CD4-positive, alpha-beta T cell treated with Interferon alpha-2 for 1 hour (primary cell): ENCODE results near the gene TUBB4B.

Experiments
- DNase-seq, 2 donors: peaks; one replicate each; pipeline ENCODE4 v3.0.0-alpha.2; 2020 to 2022

Gene TUBB4B

DNA sequence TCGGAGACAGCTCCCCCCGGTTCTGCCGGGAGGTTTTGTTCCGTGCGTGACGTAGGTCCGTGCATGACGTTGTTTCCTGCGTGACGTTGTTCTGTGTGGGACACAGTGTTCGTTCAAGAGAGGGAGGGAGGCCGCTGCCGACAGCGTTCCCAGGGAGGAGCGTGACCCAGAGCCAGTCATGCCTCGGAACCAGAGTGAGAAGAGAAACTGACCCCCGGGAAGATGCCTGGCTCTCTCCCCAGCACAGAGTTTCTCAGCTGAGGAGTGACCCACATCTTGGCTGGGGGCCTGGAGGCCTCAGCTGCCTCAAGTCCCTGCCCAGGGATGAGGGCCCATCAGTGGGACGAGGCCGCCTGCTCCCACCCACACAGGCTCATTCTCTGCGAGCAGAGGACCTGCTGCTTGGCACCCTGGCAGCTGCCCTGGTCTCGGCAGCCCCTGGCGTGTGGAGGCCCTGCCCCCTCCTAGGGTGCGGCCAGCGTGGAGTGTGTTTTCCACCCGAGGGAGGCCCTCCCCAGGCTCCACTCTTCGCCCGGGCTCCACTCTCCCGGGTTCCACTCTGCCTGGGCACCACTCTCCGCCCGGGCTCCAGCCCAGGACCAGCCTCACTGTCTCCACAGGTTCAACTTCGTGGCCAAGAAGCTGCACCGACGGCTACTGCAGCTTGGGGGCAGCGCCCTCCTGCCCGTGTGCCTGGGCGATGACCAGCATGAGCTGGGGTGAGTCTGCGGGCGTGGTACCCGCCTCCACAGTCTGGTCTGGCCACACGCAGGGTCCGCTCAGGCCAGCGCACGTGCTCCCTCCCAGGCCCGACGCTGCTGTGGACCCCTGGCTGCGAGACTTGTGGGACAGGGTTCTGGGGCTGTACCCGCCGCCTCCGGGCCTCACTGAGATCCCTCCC lies 27.7 kb upstream of the TUBB4B start:
- no peak for DNase-seq

DNA sequence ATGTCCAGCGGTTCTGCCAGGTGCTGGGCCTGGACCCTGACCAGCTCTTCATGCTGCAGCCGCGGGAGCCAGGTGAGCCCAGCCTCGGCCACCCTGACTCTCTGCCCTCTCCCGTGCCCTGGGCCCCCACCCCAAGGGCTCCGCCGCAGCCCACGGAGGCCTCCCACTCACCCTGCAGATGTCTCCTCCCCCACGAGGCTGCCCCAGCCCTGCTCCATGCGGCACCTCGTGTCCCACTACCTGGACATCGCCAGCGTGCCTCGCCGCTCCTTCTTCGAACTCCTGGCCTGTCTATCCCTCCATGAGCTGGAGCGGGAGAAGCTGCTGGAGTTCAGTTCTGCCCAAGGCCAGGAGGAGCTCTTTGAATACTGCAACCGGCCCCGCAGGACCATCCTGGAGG lies 26.5 kb upstream of the TUBB4B start:
- DNase-seq = no peak

DNA sequence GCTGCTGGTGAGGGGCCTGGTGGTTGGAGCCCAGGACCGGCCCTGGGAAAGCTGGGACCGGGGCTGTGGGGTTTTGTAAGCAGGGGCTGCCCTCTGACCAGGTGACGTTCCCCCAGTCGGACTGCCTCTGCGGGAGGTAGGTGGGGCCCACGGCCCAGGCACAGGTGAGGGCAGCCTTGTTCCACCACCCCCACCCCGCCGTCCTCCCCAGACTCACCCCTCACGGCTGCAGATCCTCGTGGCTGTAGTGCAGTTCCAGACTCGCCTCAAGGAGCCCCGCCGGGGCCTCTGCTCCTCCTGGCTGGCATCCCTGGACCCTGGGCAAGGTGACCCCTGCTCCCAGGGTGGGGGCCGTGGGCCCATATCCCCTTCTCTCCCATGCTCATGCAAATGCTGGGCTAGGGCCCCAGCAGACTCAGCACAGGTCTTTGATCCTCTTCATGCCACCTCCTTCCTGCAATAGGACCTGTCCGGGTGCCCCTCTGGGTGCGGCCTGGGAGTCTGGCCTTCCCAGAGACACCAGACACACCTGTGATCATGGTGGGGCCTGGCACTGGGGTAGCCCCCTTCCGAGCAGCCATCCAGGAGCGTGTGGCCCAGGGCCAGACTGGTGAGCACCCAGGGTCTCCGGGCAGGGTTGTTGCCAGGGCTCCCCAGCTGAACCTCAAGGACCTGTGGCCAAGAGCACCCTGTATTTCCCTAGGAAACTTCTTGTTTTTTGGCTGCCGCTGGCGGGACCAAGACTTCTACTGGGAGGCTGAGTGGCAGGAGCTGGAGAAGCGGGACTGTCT lies 25.7 kb upstream of the TUBB4B start:
- DNase-seq = no peak

DNA sequence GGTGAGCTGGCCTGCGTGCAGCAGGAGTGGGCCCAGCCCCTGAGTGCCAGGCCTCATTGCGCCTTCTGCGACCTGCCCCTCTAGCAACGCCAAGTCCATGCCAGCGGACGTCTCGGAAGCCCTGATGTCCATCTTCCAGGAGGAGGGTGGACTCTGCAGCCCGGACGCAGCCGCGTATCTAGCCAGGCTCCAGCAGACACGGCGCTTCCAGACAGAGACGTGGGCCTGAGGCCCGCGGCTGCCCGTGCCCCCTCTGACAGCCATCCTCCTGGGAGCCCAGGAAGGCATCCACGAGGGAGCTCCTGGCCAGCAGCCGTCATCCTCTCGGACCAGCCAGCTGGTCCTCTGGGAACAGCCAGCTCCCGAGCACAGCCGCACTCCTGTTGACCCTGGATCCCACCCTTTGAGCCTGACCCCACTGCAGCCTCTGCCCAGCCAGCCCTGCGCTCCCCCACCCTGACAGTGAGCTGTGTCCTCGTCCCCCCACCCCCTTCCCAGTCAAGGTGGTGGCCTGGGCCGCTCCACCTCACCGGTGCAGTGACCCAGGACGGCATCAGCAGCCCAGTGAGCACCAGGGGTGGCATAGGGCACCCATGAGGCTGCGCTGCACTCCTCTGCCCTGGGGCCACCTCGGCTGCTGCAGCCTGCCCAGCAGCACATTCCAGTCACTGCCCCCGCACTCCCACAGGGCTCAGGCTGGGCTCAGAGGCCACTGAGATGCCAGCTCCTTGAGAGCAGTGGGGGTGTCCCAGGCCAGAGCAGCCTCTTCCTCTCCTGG lies 24.7 kb upstream of the TUBB4B start:
- no peak for DNase-seq

DNA sequence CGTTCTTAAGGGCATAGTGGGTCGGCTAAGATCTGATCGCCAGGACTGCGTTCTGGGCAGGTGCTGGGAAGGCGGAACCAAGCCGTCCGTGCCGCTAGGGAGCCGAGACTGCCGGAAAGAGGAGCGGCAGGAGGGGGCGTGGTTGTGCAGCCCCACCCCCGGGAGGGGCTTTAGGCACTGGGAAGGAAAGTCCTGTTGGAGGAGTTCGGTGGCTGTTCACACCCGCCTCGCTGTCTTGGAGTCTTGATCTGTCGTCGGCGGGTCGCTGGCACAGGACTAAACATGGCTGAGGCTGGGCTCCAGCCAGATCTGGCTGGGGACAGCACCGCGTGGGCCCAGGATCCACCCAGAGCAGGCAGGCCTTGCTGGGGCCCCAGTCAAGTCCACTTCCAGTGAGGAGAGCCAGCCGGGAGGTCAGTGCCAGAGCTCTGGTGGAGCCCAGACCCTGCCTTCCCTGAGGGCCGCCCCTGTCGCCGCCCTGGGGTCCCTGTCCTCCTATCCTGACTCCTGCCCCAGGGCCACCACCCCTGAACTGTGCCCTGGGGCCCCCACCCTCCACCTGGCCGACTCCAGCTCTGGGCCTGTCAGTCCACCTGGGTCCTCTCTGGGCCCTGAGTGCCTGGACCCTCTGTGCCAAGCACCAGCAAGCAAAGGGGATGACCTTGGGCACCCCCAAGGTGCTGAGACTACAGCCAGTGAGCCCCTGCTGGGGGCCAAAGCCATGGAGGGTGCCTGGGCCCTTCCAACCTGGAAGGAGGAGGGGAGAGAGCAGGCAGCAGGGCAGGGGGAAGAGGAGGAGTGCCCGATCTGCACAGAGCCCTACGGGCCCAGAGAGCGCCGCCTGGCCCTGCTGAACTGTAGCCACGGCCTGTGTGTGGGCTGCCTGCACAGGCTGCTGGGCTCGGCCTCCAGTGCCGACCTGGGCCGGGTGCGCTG lies 23.5 kb upstream of the TUBB4B start:
- no peak for DNase-seq

DNA sequence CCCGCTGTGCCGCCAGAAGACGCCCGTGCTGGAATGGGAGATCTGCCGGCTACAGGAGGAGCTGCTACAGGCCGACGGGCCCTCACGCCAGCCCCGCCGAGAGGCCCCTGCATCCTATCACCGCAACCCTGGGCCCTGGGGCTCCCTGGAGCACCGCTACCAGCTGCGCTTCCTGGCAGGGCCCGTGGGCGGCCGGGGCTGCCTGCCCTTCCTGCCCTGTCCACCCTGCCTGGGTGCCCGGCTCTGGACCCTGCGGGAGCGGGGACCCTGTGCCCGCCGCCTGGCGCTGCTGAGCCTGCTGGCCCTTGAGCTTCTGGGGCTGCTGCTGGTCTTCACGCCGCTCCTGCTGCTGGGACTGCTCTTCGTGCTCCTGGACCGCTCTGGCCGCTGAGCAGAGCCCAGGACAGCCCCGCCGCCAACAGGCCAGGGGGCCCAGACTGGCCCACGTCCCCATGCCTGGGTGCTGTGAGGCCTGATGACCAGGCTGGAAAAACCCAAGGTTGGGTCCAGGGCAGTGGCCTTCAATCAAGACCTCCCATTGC lies 22.8 kb upstream of the TUBB4B start:
- no peak for DNase-seq

DNA sequence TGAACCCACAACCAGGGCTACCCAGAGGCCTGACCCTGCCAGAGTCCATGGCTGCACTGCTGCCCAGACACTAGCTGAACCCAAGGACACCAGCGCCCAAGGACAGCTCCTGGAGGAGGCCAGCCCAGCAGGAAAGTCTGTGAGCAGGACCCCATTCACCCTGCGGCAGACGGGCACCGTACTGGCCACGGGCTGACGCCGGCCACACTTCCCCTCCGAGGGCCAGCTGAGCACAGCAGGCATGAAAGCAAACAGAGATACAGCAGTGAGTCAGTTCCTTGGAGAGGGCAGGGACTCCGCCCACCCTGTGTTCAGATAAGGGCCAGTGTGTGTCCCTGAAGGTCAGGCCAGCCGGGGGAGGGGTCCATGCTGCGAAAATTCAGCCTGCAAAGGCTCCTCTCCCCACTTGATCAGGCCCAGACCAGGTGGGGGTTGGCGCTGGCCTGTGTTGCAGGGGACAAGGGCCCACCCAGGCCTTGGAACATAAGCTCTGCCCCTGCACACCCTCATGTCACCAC lies 22.3 kb upstream of the TUBB4B start:
- DNase-seq = no peak

DNA sequence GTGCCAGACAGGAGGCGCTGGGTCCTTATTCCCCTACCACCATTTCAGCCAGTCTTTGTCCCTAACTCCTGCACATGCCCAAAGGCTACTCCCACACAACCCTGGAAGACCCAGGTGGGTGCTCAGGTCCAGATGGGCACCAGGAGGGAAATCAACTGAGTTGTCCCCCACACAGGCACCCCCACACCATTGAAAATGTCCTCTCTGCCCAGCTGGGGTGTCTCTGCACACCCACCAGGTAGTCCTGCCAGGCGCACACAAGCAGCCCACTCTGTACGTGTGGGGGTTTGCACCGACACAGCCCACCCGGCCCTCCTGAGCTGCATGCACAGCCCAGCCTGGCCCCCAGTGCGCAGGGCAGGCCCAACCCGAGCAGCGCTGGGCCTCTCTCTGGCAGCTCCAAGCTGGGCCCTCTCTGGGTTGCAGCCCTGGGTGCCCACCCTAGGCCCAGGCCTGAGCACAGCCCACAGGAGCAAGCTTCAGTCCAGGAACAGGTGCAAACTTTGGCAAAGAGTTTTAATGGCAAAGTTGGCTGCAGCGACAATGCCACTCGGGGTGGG lies 21.2 kb upstream of the TUBB4B start:
- no peak for DNase-seq

DNA sequence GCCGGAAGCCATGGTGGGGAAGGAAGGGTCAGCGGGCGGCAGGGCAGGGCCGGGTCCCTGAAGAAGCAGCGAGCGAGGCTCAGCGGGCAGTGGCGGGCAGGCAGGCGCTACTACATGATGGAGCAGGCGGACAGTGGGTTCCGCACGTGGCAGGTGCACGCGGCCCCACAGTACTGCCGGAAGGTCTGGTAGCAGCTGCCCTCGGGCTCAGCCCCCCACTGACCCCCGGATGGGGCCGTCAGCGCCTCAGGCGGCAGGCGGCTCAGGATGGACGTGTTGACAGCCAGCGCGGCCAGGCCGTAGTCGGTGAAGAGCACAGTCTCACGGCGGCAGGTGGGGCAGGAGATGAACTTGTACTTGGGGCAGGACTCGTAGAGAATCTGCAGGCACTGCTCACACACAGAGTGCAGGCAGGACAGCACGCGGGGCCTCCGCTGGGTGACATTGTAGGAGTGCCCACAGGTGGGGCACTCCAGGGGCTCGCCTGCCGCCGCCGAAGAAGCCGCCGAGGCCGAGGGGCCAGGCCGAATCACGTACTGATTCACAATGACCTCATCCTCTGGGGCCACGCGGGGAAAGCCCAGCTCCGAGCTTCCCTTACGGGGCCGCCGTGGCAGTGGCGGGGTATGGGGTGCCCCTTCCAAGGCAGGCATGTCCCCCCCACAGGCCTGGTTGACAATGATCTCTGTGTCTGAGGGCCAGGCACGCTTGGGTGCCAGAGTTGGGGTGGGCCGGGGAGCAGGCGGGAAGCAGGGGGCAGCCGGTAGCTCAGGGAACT lies 20.6 kb upstream of the TUBB4B start:
- no peak for DNase-seq

DNA sequence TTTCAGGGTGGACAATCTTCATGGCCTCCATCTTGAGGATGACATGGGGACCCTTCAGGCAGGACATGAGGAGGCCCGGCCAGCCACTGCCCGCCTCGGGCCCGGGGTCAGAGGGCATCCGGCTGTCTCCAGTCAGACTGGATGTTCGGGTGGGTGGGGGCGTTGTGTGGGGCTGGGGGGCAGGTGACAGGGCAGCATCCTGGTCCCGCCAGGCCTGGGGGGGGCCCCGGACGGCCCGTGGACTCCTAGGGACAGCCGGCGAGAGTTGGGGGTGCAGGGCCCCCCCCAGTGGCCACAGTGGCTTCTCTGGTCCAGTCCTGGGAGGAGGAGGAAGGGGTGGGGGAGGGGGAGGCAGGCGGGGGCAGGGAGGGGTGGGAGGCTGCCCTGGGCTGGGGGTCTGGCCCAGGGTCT lies 20.0 kb upstream of the TUBB4B start:
- no peak for DNase-seq

DNA sequence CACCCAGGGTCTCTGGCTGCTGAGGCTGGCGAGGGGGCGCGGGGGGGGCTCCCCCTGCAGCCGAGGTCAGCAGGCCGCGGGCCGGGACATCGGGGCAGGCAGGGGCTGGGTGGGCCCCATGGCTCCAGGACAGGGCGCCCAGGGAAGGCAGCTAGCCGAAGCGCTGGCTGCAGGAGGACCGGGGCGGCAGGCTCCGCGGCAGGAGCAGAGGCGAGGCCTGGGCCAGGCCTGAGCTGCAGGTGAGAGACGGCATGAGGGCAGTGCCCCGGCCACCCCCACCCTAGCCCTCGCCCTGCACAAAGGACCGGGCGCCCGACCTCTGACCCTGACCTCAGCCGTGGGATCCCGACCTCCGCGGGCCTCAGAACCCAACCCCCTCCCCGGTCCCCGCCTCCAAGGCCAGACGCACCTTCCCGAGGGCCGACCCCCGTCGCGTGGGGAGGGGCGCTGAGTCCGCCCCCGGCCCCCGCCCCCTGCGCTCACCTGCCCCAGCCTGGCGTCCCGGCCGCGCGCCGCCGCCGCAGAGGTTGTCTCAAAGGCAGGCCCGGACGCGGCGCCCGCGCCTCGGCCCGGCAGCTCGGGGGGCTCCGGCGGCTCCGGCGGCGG lies 19.5 kb upstream of the TUBB4B start:
- no peak for DNase-seq

DNA sequence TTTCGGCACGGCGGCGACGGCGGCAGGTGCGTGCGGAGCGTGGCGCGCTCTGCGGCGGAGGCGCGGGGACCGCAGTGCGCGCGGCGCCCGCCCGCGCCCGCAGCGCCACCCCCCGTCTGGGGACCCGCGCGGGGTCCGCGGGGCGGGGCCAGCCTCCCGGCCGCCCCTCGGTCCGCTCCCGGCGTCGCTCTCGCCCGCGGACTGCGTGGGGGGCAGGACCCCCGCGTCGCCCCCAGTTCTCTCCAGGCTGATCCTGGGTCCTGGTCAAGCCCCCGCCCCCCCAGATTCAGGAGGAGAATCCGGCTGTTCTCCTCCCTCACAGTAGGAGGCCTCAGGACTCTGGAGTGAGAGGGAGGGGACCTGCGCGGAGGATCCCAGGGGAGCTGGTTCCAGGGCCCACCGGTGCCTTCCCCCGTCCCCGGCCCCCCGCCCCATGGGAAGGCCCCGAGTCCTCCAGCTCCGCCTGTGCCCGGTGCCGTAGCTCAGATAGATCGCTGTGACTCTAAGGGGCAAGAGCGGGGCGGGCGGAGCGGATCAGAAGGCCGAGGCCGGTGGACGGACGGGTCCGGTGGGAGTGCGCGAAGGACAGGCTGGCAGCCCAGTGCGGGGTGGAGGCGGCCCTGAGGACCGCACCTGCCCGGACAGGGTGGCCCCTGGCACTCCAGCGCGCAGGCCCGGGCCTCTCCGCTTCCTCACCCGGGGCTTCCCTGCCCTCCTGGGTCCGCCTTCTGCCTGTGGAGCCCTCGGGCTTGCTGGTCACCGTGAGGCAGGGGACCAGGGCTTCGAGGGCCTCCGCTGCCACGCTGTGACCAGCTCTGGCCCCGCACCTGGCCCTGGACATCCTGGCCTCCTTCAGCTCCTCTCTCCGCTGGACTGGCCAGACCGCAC lies 18.7 kb upstream of the TUBB4B start, which contains the start of gene RNF208:
RNF208 (minus strand) TSS at position 51 of the 888 bp plus-strand sequence. CDS start 1,028 bp downstream, outside the sequence.
- no peak for DNase-seq

DNA sequence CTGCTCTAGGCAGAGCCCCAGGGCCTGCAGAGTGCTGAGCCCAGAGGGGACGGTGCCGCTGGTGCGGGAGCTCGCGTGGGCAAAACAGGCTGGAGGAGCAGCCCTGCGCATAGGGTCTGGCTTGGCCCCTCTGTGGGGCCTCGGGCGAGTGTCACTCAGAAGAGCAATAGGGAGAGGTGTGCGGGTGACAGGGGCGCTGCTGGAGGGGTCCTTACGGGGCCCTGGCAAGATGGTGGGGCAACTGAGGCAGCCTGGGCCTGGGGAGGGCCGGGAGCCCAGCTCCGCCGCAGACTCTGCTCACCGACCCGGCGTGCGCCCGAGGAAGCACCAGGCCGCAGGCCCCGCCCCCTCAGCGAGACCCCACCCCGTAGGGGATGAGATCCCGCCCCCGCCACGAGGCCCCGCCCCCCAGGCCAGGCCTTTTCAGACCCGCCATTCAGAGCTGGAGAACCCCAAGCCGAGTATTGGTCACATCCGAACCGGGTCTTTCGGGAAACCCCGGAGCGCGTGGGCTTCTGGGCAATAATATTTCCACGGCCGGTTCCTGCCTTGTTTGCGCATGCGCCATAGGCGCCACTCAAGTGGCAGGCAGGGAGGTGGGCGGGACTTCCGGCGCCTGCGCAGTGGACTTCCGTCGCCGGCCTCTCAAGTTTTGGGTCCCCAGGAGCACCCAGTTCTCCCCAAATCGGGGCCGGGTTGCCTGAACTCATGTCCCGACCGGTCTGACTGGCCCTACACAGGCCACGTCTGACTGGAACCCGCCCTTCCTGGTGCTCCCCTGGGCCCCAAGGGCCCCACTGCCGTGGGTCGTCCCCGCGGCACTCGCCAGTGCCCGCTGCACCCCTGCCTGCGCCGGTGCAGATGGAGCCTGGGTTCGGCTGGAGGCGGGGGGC lies 17.8 kb upstream of the TUBB4B start:
- peak; percentile 99 to 100 for DNase-seq

DNA sequence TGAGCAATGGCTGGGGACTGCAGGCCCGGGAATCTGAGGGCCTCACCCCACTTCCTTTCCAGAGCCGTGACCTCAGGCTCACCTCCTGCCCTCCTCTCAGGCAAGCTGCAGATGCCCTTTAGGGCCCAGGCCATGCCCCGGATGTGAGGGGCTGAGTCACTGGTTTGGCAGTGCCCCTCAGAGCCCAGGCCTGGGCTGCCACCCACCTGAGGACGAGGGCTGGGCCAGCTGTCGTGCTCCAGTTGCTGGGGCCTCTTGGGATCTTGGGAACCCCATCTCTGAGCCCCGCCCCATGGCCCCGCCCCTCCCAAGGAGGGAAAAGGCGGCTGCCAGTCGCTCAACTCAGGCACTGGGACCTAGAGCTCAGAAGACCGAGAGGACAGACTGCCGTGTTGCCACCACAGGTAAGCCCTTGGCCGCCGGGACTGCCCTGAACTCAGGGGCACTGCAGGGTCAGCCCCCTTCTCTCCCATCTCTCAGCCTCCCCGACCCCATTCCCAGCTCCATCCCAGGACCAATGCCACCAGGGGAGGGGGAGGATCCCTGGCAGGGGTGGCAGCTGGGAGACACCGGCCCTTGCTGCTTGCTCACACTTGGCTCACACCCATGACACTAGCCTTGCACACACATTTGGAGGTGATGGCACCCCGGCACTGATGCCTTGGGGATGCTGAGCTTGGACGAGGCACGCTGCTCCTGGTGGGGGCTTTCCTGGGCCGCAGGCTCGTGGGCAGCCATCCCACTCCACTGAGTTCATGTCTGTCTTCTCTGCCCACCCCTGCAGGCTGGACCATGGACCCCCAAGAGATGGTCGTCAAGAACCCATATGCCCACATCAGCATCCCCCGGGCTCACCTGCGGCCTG lies 16.0 kb upstream of the TUBB4B start, which contains the start of gene CYSRT1:
CYSRT1 (plus strand) TSS at position 345 of the 865 bp plus-strand sequence; CDS start at position 793, 448 bp downstream.
- no peak for DNase-seq

DNA sequence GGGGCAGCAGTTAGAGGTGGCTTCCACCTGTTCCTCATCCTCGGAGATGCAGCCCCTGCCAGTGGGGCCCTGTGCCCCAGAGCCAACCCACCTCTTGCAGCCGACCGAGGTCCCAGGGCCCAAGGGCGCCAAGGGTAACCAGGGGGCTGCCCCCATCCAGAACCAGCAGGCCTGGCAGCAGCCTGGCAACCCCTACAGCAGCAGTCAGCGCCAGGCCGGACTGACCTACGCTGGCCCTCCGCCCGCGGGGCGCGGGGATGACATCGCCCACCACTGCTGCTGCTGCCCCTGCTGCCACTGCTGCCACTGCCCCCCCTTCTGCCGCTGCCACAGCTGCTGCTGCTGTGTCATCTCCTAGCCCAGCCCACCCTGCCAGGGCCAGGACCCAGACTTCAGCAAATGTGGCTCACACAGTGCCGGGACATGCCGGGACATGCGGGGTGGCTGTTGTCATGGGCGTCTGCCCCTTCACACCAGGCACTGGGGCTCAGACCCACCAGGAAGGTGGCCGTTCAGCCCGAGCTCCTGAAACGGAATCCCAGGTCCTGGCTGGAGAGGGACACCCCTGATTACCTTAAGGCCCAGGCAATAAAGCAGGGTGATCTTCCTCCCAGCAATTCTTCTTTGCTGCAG lies 15.3 kb upstream of the TUBB4B start:
- no peak for DNase-seq
